Cardiac muscle cell (in vitro differentiated cells and primary cell): ENCODE data around the gene CEMIP. TPM values are rescaled to one million over a fixed set of nuclear protein-coding genes. Genes with fewer than 3 reads are reported as not detected.

Experiments
- DNase-seq, 2 donors: peaks; one replicate each; pipeline versions ENCODE4 v3.0.0 to v3.0.0-alpha.2; 2010 to 2017; ENCODE audit warnings: low read depth in 1 of 2, low spot score in 1 of 2
- H3K27ac ChIP-seq: fragments of 200-600 bp; sonication (generic); 2 replicates; pipeline ENCODE4 v1.5.1; 2016
- H3K27me3 ChIP-seq: fragments of 200-600 bp; sonication (generic); 2 replicates; pipeline ENCODE4 v1.6.0; 2016; ENCODE audit warnings: control low read depth
- H3K36me3 ChIP-seq: fragments of 200-600 bp; sonication (generic); 2 replicates; pipeline ENCODE4 v1.5.1; 2016; ENCODE audit warnings: control low read depth
- H3K4me1 ChIP-seq: fragments of 200-600 bp; sonication (generic); 2 replicates; pipeline ENCODE4 v1.8.1; 2017; ENCODE audit warnings: low read depth, mild to moderate bottlenecking, mixed run types
- H3K4me3 ChIP-seq: fragments of 200-600 bp; sonication (generic); 2 replicates; pipeline ENCODE4 v1.5.1; 2016; ENCODE audit warnings: mild to moderate bottlenecking
- H3K9me3 ChIP-seq: fragments of 200-600 bp; sonication (generic); 2 replicates; pipeline ENCODE4 v1.5.1; 2017; ENCODE audit warnings: low read depth, mild to moderate bottlenecking, control low read depth
- polyA plus RNA-seq: library from polyadenylated mRNA; unstranded; fragments of >200 nt; fragmentation: Nextera tagmentation; extraction: Ambion mirVana; gene quantifications from 2 replicates; pipeline ENCODE4 v1.2.1, GENCODE V29; 2016
- total RNA-seq: library from RNA; depleted of rRNA; stranded (reverse); fragments of >200 nt; gene quantifications from 2 replicates; pipeline ENCODE4 v1.2.3, GENCODE V29; 2016
- TF ChIP-seq, protein P1 (sequence below): IDR thresholded peaks from 2 replicates; pipeline ENCODE4 v1.5.1; 2012; ENCODE audit warnings: low read depth, mild to moderate bottlenecking, low read length

CEMIP gene
- total and polyA plus RNA-seq, 2 experiments from 2014 or later, result 0.12 to 1.9 TPM

DNA sequence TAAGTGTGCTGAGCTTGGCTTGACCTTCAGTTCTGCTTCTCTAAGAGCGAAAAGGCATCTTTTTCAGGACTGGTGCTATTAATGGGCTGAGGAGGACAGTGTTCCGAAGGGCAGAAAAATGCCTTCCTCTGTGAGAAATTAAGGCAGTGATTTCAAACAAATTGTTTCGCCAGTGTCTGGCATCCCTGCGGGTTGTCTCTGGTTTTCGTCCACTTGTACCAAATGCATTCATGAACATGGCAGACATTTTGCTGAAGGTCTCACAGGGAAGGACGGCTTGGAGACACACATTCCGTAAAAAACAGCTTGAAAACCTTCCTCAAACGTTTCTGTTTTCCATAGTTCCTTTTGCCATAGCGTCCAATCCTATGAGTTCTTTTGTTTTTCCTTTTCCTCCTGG, 57.1 kb downstream of the CEMIP start:
- Histone ChIP-seq H3K4me1 (no peaks in the 10 kb centered on the region), H3K9me3 (no peaks in the 10 kb centered on the region), H3K27ac (no peak overlapping the region), H3K36me3 (no peaks in the 10 kb centered on the region), H3K27me3 (no peaks in the 10 kb centered on the region), H3K4me3 (no peak overlapping the region)
- peak in 1 of 2 donors; percentile 9 for DNase-seq
- TF ChIP-seq, protein P1, sequence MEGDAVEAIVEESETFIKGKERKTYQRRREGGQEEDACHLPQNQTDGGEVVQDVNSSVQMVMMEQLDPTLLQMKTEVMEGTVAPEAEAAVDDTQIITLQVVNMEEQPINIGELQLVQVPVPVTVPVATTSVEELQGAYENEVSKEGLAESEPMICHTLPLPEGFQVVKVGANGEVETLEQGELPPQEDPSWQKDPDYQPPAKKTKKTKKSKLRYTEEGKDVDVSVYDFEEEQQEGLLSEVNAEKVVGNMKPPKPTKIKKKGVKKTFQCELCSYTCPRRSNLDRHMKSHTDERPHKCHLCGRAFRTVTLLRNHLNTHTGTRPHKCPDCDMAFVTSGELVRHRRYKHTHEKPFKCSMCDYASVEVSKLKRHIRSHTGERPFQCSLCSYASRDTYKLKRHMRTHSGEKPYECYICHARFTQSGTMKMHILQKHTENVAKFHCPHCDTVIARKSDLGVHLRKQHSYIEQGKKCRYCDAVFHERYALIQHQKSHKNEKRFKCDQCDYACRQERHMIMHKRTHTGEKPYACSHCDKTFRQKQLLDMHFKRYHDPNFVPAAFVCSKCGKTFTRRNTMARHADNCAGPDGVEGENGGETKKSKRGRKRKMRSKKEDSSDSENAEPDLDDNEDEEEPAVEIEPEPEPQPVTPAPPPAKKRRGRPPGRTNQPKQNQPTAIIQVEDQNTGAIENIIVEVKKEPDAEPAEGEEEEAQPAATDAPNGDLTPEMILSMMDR, result no peak

DNA sequence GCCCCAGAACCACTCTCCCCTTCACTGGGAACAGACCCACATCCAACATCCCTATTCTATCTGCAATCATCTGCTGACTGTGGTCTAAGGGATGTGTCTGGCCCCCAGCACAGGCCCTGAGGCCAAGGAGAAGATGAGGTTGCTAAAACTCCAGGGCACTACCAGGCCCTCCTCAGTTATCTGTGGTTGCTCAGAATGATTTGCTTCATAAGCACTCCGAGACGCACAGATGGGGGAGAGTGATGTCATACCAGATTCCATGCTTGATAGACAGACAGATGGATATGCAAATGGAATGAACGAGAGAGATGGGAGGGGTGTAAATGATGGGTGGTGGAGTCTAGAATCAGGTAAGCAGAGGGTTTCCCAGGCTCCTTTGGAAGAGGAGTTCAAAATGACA, 57.8 kb downstream of the CEMIP start:
- Histone ChIP-seq H3K9me3 (no peaks in the 10 kb centered on the region), H3K4me1 (no peaks in the 10 kb centered on the region), H3K27me3 (no peaks in the 10 kb centered on the region), H3K4me3 (no peak overlapping the region), H3K36me3 (no peaks in the 10 kb centered on the region), H3K27ac (no peak overlapping the region)
- TF ChIP-seq, protein P1, result no peak
- no peak for DNase-seq

DNA sequence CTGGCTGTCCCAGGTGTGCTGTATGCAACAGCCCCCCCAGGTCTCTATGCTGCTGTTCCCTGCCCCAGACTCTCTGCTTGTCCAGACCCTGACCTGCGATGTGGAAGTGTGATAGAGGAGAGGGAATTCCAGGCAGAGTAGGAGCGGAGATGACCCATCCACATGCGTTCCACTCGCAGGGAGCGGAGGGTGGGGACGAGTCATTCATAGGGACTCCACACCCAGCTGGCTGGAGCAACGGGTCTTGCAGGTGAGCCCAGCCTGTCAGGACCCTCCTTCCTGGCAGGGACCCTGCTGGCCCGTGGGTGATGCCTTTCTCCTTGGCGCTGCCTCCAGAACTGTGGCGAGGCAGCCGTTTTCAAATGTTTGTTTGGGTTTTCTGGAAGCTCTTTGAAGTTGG, 58.8 kb downstream of the CEMIP start:
- no peaks in the 10 kb centered on the region for H3K9me3 ChIP-seq

DNA sequence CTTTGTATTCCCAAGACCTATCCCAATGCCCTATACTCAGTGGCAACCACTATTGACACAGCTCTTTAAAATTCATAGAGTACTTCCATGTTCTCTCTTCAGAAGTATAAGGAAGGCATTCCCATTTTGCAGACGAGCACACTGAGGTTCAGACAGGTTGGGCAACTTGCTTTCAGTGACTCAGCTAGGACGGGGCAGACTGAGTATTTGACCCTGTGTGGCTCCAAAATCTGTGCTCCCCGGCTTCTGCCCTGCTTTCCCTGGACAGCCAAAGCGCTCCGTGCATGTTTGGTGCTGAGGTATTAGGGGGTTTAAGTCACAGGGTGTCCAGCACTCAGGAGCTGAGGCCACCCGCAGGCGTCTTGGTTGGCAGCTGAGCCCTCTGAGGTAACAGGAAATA, 59.5 kb downstream of the CEMIP start:
- TF ChIP-seq, protein P1, result no peak
- Histone ChIP-seq H3K9me3 (no peaks in the 10 kb centered on the region), H3K27ac (no peak overlapping the region), H3K4me1 (no peaks in the 10 kb centered on the region), H3K36me3 (no peaks in the 10 kb centered on the region), H3K4me3 (no peak overlapping the region), H3K27me3 (no peaks in the 10 kb centered on the region)
- DNase-seq, result no peak

More for the DNA sequence above, 58.8 kb downstream of the CEMIP start:
- TF ChIP-seq, protein P1, result no peak
- no peak for DNase-seq
- Histone ChIP-seq H3K4me3 (no peak overlapping the region), H3K27ac (no peak overlapping the region), H3K4me1 (no peaks in the 10 kb centered on the region), H3K36me3 (no peaks in the 10 kb centered on the region), H3K27me3 (no peaks in the 10 kb centered on the region)

DNA sequence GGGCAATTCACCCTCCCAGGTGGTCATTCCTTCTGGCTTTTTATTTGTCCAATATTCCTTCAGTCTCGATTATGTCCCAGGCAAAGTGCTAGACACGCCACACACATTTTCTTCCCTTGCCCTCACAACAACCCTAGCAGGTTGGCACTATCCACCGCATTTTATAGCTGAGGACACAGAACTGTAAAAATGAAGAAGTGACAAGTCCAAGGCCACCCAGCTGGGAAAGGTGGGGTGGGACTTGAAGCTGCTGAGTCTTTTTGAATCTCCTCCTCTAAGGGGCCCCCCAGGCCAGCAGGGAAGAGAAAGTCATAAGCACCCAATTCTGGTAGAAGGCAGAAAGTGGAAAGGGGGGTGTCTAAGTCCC, 60.6 kb downstream of the CEMIP start:
- DNase-seq, result no peak
- Histone ChIP-seq H3K4me1 (no peaks in the 10 kb centered on the region), H3K9me3 (no peaks in the 10 kb centered on the region), H3K27me3 (no peaks in the 10 kb centered on the region), H3K36me3 (no peaks in the 10 kb centered on the region), H3K27ac (no peak overlapping the region), H3K4me3 (no peak overlapping the region)
- TF ChIP-seq, protein P1, result no peak
